Activated CD4-positive, CD25-positive, alpha-beta regulatory T cell treated with anti-CD3 and anti-CD28 coated beads, Interleukin-2, amount 50 U/mL, for 72 hours (primary cell): Measurements from ENCODE around the gene ZNF775.

Source experiments
- DNase-seq: peaks from one replicate; pipeline ENCODE4 v3.0.0; 2021

Gene ZNF775

DNA sequence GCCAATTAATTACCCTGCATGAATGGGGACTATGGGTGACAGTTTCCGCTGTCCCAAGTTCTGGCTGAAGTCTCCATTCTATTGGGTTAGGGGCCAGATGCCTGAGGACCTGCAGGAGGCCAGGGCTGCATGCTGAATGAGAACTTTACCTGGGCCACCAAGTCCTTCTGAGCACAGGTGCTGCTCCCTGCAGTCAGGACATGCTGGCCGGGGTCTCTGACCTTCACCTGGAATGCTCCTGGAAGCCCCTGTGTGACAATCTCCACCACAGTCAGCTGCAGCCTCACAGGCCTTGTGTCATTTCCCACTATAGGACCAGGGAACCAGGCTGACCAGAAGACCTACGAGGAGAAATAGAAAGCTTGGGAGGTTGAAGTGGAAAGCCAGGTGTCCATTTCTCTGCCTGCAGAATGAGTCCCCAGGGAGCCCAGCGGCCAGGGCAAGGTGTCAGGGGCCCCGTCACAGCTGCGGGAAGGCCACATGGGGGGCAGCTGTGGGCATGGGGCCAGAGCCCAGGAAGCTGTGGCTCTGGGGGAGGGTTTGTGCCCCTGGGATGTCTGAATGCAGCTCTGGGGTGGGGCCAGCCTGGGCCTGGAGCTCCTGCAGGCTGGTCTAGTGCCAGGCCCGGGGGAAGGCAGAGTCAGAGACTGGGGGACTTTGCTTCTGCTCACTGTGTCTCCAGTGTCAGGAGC lies 65.7 kb downstream of the ZNF775 start:
- DNase-seq, result no peak

DNA sequence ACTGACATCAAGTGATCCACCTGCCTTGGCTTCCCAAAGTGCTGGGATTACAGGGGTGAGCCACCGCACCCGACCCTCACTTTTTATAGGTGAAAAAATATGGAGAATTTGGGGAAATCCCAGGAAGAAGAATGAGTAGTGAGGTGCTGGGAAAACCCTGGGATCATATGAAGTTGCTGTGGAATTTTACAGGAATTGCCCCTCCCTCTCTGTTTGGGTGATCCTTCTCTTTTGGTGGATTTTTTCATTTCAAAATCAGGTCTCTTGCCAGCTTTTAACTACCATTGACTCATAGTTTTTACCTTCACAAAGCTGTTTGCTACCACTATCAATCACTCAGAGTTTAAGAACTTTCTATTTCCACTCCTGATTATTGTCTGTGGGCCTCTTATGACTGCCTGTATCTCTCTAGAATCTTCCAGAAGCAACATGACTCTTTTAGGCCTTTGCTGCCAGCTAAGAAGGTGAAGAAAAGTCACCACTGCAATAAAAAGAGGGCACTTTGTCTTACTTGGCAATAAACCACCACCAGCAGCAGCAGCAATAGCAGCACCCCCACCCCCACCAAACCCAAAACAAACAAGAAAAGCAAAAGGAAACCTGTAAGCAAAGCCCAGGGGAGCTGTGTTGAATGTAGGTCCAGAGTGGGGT lies 67.3 kb downstream of the ZNF775 start:
- DNase-seq, result no peak
